ENCODE results near the gene ZNF804B.

DNA sequence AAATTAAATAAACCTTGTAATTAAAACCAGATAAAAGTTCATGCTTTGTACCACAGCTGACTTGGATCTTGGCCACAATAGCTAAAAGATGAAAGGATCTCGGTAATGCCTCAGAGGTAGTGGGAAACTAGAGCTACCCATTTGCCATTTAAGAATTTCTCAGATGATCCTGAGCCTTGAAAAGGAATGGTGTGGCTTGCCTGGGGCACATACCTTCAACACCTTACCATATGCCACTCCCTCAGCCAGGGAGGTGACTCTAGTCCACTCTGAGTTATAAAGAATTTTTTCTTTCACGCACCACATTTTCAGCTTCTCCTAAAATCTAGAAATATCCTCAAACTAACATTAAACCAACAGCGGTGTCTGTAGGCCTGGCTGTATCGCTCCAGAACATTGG is 552.4 kb downstream of the ZNF804B start:
- TF ChIP-seq, protein P1, sequence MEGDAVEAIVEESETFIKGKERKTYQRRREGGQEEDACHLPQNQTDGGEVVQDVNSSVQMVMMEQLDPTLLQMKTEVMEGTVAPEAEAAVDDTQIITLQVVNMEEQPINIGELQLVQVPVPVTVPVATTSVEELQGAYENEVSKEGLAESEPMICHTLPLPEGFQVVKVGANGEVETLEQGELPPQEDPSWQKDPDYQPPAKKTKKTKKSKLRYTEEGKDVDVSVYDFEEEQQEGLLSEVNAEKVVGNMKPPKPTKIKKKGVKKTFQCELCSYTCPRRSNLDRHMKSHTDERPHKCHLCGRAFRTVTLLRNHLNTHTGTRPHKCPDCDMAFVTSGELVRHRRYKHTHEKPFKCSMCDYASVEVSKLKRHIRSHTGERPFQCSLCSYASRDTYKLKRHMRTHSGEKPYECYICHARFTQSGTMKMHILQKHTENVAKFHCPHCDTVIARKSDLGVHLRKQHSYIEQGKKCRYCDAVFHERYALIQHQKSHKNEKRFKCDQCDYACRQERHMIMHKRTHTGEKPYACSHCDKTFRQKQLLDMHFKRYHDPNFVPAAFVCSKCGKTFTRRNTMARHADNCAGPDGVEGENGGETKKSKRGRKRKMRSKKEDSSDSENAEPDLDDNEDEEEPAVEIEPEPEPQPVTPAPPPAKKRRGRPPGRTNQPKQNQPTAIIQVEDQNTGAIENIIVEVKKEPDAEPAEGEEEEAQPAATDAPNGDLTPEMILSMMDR (conservative IDR thresholded peaks at IDR 0.05; ENCODE audit: low read depth, low read length), result no peak
- no peak for TF ChIP-seq POLR2A (IDR thresholded peaks at IDR 0.05; ENCODE audit: low read depth, low read length)
- no peak for TF ChIP-seq SMC3 (IDR thresholded peaks at IDR 0.05; ENCODE audit: low read depth, low read length)
- TF ChIP-seq USF2 (IDR thresholded peaks at IDR 0.05; ENCODE audit: low read depth, low read length), result no peak
- TF ChIP-seq NFE2L2 (IDR thresholded peaks at IDR 0.05; ENCODE audit: low read depth, low read length), result no peak
- TF ChIP-seq CEBPB (IDR thresholded peaks at IDR 0.05; ENCODE audit: low read depth, low read length), result no peak
- TF ChIP-seq RFX5 (IDR thresholded peaks at IDR 0.05; ENCODE audit: low read depth, low read length), result no peak
- TF ChIP-seq FOS (IDR thresholded peaks at IDR 0.05; ENCODE audit: low read depth, low read length), result no peak
